ENCODE measurements around the gene MEAK7.

Gene MEAK7

GRCh38 chr16:84467709-84468108 lies 36.8 kb downstream of the MEAK7 start:
- no peak for TF ChIP-seq ZFX (IDR thresholded peaks at IDR 0.05; ENCODE audit: borderline replicate concordance)
- no peak for TF ChIP-seq CTCF (IDR thresholded peaks at IDR 0.05)
- H3K27ac ChIP-seq = no peak overlapping the region

- TF ChIP-seq CTCF (IDR thresholded peaks at IDR 0.05) (no peak), ZFX (IDR thresholded peaks at IDR 0.05; ENCODE audit: borderline replicate concordance) (no peak)
- H3K27ac ChIP-seq = no peak overlapping the region
These were observed 37.2 kb downstream of the MEAK7 start for GRCh38 chr16:84467256-84467655.

- TF ChIP-seq ZFX (IDR thresholded peaks at IDR 0.05; ENCODE audit: borderline replicate concordance) = no peak
- no peak for TF ChIP-seq CTCF (IDR thresholded peaks at IDR 0.05)
- no peak overlapping the region for H3K27ac ChIP-seq
These were observed 37.8 kb downstream of the MEAK7 start for GRCh38 chr16:84466692-84467091.

- TF ChIP-seq CTCF (IDR thresholded peaks at IDR 0.05) (no peak), ZFX (IDR thresholded peaks at IDR 0.05; ENCODE audit: borderline replicate concordance) (no peak)
These were observed 39.3 kb downstream of the MEAK7 start for GRCh38 chr16:84465154-84465553.

GRCh38 chr16:84464116-84464515 lies 40.3 kb downstream of the MEAK7 start:
- no peak for TF ChIP-seq CTCF (IDR thresholded peaks at IDR 0.05)
- no peak for TF ChIP-seq ZFX (IDR thresholded peaks at IDR 0.05; ENCODE audit: borderline replicate concordance)

More at GRCh38 chr16:84465154-84465553, 39.3 kb downstream of the MEAK7 start:
- H3K27ac ChIP-seq = no peak overlapping the region

GRCh38 chr16:84463221-84463620 lies 41.2 kb downstream of the MEAK7 start:
- TF ChIP-seq ZFX (IDR thresholded peaks at IDR 0.05; ENCODE audit: borderline replicate concordance) (no peak), CTCF (IDR thresholded peaks at IDR 0.05) (no peak)

More at GRCh38 chr16:84464116-84464515, 40.3 kb downstream of the MEAK7 start:
- H3K27ac ChIP-seq = no peak overlapping the region

GRCh38 chr16:84462296-84463210 lies 41.9 kb downstream of the MEAK7 start:
- TF ChIP-seq CTCF (IDR thresholded peaks at IDR 0.05) (no peak), ZFX (IDR thresholded peaks at IDR 0.05; ENCODE audit: borderline replicate concordance) (no peak)
- no peak overlapping the region for H3K27ac ChIP-seq

More at GRCh38 chr16:84463221-84463620, 41.2 kb downstream of the MEAK7 start:
- H3K27ac ChIP-seq = no peak overlapping the region
